NCI-H187 (cell line): ENCODE measurements around the gene C4orf51.
A peak's percentile ranks its signal among the peaks of the same experiment; 100 is the strongest.
"Not testable (repeated sequence)": the region's sequence is repeated elsewhere in the genome, so short reads cannot be mapped to it uniquely, and the experiment has no call there.

Experiments used
- DNase-seq, 2 experiments: peaks; one replicate each; lab custom pipeline; 2025; lab: John Stamatoyannopoulos, UW

The C4orf51 gene

GRCh38 chr4:145679991-145680455 is at the start of gene C4orf51:
C4orf51 (plus strand) TSS chr4:145680146; CDS start chr4:145680204, 58 bp downstream.
- DNase-seq = no peak

DNA sequence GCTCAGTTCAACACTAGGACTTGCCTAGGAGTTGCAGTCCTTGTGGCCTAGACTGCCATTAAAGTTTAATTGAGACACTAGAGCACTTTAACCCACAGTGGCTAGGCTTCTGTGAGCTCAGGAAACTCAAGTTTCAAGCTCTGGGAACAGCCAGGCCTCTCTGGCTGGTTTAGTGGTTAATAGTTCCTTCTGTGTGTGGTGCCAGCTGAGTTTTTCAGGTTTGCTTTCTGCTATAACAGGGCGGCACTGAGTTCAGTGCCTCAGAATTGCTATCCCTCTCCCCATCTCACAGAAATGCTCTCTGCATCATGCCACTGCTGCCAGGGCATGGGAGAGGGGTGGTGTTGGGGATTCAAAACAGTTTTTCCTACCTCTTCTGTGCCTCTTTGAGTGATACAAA is 44.8 kb upstream of the C4orf51 start:
- no peak for DNase-seq

- no peak for DNase-seq
These were observed 44.3 kb upstream of the C4orf51 start for GRCh38 chr4:145635630-145636029.

GRCh38 chr4:145639186-145639698 is 40.7 kb upstream of the C4orf51 start:
- DNase-seq = no peak

- DNase-seq = not testable (repeated sequence)
These were observed 39.7 kb upstream of the C4orf51 start for GRCh38 chr4:145640236-145640635.

DNA sequence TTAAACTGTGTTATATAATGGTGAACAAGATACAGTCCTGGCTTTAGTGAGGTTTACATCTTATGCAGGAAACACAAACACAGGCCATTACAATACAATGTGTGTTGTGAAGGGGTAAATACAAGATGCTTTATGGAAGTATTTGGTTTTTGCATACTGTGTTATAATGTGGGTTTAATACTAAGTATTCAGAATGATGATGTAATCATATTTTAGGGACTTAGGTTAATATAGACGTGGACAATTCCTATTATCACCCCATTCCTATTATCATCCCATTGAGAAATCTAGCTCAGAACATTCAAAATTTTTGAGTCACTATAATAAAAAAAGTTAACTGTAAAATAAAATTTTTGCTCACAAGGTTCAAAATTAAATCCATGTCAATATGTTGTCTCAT is 36.7 kb upstream of the C4orf51 start:
- DNase-seq = no peak

- no peak for DNase-seq
These were observed 35.2 kb upstream of the C4orf51 start for GRCh38 chr4:145644699-145645098.

- no peak for DNase-seq
These were observed 23.8 kb upstream of the C4orf51 start for GRCh38 chr4:145656156-145656555.

- DNase-seq = no peak
These were observed 19.9 kb upstream of the C4orf51 start for GRCh38 chr4:145660064-145660463.

DNA sequence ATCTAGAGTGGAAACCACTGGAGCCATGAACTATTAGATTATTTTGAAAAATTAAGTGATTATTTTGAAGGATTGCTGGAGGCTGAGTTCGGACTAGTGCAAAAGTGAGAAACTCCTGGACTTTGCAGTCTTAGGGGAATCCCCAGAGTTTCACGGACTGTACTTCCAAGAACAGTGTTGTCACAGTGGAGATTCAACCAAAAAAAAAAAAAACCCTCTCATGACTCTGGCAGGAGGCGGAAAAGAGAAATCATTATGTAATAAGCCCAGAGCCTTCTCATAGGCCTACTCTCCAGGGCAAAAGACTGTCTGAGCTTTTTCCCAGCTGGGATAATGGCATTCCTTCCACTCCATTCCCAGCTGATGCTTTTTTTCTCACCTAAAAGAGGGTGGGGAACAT is 16.8 kb upstream of the C4orf51 start:
- no peak for DNase-seq

DNA sequence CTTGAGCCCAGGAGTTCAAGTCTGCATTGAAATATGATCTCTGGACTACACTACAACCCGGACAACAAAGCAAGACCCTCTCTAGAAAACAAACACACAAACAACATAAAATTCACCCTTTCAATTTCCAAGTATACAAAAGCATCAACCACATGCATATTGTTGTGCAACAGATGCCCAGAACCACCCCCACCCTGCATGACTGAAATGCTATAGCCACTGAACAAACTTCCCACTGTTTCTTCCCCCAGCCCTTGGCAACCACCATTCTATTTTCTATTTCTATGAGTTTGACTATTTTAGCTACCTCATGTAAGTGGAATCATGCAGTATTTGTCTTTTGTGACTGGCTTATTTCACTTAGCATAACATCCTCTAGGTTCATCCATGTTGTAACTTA is 14.2 kb upstream of the C4orf51 start:
- no peak for DNase-seq

- no peak for DNase-seq
These were observed 9.5 kb upstream of the C4orf51 start for GRCh38 chr4:145670422-145670821.

DNA sequence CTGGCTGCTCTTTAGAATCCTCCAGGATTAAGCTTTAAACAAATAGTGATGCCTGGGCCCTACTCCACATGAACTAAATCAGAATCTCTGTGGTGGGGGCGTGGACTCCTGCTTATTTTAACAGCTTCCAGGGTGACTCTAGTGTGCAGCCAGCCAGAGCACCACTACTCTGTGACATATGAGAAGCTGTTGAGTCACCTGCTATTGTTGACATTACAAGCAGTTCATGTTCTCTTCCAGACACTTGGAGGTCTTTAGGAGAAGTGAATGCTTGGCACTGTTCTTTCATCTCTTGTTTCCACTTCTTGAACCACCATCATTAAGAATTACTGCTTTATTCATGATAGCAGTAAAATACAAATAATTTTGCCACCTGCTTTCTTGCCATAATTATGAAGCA is 426 bp upstream of the C4orf51 start:
- peak in 1 of 2 experiments; percentile 46 for DNase-seq

- no peak for DNase-seq
These were observed 956 bp downstream of the C4orf51 start for GRCh38 chr4:145680902-145681301.

DNA sequence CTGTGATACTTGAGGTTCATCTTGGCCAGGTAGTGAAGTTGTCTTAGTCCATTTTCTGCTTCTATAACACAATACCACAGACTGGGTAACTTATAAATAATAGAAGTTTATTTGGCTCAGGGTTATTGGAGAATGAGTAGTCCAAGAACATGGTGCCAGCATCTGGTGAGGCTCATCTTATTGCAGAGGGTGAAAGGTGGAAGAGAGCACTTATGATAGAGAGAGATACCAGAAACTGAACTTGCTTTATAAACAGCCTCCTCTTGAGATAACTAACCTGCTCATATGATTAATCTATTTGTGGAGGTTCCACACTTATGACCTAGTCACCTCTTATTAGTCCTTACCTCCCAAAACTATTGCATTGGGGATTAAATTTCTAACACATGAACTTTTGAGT is 1.6 kb downstream of the C4orf51 start:
- no peak for DNase-seq

DNA sequence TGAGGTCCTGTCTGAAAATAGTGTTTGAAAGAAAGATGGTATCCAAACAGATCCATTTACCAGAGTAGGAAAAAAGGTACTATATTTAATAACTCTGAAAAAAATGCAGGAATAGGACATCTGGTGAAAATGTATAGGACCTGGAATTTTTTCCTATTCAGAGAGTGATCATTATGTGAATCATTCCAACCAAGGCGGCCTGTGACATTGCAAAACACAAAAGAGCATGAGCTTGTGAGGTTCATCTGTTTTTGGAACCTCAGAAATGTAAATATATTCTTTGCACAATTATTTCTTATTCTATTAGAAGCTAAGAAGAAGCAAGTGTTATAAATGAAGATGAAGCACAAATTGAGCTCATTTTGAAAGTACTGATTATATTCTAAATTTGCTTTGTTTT is 2.0 kb downstream of the C4orf51 start:
- no peak for DNase-seq

DNA sequence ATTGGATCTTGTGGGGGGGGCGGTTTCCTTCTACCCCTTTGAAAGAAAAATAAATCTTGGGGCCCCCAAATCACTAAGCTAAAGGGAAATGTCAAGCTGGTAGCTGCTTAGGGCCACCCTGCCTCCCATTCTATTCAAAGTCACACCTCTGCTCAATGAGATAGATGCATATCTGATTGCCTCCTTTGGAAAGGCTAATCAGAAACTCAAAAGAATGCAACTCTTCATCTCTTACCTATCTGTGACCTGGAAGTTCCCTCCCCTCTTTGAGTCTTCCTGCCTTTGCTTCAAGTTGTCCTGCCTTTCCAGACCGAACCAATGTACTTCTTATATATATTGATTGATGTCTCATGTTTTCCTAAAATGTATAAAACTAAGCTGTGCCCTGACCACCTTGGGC is 7.0 kb downstream of the C4orf51 start:
- DNase-seq = no peak

DNA sequence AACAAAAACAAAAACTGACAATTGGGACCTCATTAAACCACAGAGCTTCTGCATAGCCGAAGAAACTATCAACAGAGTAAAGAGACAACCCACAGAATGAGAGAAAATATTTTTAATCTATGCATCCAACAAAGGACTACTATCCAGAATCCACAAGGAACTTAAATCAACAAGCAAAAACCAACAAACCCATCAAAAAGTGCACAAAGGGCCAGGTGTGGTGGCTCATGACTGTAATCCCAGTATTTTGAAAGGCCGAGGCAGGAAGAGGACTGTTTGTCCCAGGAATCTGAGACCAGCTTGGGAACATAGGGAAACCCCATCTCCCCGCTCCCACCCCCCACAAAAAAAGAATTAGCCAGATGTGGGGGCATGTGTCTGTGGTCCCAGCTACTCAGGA is 10.7 kb downstream of the C4orf51 start:
- no peak for DNase-seq

GRCh38 chr4:145691416-145691815 is 11.5 kb downstream of the C4orf51 start:
- not testable (repeated sequence) for DNase-seq

DNA sequence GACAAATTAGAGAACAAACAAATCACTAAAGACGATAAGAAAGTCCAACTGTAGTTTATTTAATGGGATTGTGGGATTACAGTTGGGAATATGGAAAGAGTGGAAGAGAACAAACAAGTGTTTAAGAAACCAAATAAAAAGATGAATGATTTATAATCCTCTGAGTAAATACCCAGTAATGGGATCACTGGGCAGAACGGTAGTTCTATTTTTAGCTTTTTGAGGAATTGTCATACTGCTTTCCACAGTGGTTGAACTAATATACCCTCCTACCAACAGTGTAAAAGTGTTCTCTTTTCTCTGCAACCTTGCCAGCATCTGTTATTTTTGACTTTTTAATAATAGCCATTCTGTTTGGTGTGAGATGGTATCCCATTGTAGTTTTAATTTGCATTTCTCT is 15.0 kb downstream of the C4orf51 start:
- DNase-seq = no peak

DNA sequence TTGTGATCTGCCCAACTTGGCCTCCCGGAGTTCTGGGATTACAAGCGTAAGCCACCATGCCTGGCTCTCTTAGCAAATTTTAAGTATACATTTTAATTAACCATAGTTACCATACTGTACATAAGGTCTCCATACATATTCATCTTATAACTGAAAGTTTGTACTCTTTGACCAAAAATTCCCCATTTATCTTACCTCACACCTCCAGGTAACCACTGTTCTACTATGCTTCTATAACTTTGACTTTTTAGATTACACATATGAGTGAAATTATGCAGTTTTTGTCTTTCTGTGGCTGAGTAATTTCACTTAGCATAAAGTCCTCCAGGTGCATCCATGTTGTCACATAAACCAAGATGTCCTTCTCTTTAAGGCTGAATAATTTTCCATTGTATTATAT is 17.4 kb downstream of the C4orf51 start:
- DNase-seq = no peak

DNA sequence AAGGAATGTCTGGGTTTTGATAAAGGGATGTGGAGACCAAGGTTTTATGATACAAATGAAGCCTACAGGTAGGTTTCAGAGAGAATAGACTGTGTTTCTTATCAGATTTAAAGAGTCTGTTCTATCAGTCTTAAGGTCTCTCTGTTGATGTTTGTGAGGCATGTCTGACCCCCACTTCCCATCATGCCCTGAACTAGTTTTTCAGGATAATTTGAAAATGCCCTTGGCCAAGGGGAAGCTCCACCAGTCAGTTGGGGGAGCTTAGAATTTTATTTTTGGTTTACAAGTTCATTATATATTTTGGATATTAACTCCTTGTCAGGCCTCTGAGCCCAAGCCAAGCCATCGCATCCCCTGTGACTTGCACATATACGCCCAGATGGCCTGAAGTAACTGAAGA is 18.6 kb downstream of the C4orf51 start:
- no peak for DNase-seq

DNA sequence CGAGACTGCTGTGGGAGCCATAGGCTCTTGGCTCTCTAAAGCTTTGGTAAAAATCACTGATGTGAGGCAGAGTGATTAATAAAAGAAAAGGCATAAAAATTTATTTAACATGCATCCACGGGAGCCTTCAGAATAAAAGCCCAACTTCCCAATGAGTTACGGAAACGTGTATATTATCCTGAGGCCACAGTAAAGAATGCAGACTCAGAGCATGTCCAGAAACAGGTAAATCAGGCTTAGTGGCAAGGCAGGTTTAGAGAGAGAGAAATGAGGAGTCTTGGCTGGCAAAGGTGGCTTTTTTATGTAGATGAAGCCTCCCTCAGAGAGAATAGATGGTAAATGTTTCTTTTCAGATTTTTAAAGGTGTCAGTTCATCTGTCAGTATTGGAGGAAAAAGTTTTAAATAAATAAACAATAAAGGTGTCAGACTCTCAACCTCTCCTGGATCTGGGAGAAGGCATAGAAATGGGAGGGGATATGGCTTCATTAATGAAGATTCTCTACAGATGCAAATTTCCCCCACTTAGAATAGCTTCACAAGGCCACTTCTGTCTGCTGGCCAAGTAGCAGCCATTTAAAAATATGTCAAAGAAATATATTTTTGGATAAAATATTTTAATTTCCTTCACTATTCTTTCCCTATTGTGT is 24.0 kb downstream of the C4orf51 start:
- DNase-seq = no peak

- DNase-seq = peak in 1 of 2 experiments; percentile 5
These were observed 29.4 kb downstream of the C4orf51 start for GRCh38 chr4:145709336-145709735.
